Measurements from ENCODE around the gene MDM1.

- no peak for TF ChIP-seq POLR2A (IDR thresholded peaks at IDR 0.05)
- TF ChIP-seq CTCF (IDR thresholded peaks at IDR 0.05): no peak
Observed at GRCh38 chr12:68364328-68364727, 32.2 kb upstream of the MDM1 start.

Measured in upper lobe of left lung (tissue), 4 donors.